HG03066 (cell line): ENCODE results near the gene JAKMIP2.
"Not testable (repeated sequence)": the region's sequence is repeated elsewhere in the genome, so short reads cannot be mapped to it uniquely, and the experiment has no call there.

ENCODE experiments used
- ATAC-seq: cut with Tn5 transposase; IDR thresholded peaks from one replicate; pipeline ENCODE4 v1.9.1; 2021; ENCODE audit warnings: low read depth; ENCODE audit not compliant: unreplicated experiment

The JAKMIP2 gene

DNA sequence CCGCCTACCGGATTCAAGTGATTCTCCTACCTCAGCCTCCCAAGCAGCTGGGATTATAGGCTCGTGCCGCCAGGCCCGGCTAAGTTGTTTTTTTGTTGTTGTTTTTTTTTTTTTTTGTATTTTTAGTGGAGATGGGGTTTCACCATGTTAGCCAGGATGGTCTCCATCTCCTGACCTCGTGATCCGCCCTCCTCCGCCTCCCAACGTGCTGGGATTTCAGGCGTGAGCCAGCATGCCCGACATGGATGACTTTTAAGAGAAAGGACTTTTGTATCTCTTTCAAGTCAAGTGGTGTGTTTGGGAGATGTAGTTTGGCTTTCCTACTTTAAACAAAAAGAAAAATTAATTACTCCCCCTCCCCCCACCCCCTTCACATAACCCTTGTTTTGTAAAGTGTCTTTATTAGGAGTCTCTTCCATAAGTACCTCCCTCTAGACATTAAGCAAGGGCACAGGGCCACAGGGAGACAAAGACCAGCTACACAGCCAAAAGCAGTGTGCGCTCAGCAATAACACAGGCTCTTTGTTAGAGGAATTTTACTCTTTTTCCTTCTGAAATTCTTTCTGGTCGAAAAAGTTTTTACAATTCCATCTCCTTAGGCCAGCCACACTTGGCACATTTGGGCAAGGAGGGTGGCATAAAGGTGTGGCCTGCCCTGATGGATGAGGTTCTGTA, 31.2 kb downstream of the JAKMIP2 start:
- no peak for ATAC-seq

DNA sequence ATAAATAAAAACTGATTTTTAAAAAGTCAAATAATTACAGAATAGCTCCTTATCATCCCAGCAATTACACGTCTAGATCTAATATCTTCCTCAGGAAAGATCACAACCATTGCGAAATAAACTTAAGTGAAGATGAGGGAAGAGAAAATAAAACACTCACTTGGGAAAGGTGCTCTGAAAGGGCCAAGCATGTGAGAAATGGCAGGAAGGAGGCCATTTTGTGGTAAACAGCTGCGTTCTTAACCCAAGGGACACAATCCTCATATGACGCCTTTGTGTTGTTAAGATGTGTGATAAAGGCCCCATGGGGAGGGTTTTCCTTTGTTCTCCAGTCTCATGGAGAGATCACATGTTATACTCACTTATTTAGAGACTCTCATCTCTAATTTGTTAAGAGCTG, 32.5 kb downstream of the JAKMIP2 start:
- ATAC-seq = no peak

DNA sequence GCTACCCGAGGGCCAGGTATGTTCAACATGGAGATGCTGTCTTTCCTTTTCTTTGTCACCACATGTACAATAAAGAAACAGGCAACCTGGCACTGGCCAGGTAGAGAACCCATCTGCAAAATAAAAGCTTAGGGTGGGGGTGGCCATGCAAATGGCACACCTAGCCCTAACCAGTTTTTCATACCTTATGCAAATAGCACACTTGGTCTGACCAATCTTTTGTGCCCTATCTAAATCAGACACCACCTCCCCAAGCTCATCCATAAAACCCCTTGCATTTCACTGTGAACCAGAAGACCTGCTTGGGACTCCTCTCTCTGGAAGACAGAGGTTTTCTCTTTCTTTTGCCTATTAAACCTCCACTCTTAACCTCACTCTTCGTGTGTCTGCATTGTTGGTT, 33.9 kb downstream of the JAKMIP2 start:
- ATAC-seq = no peak

DNA sequence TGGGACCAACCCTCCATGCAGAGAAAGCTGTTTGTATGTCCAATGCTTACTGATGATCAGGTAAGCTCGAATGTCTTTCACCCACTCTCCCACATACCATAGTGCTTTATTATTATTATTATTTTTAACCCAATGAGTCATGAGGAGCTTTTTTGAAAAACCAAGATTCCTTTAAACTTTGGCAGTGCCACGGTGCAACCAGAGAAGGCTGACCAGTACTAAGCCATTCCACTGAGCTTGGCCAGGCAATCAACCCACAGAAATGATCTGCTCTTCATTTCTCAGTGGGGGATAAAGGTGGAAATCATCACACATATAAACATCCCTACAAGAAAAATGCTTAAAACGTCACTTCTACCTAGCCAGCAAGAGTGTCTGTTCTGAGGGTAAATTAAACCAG, 35.5 kb downstream of the JAKMIP2 start:
- no peak for ATAC-seq

GRCh38 chr5:147743678-147744374, 38.7 kb downstream of the JAKMIP2 start:
- ATAC-seq = no peak

DNA sequence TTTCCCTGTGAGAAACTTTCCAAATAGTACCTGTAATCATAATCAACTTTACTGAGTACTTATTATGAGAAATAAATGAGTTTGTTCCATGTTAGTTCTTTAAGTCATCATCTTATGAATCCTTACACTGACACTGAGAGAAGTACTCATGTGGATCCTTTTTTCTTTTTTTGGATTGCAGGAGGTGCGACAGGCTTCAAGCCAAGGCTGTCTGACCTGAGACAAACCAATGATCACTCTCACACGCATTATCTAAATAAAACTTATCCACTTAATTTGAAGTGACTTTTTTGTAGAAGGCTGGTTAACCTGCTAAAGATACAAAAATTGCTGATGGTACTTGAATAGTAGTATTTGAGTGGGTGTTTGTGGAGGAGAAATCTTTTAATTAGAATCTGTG, 39.5 kb downstream of the JAKMIP2 start:
- ATAC-seq = no peak

DNA sequence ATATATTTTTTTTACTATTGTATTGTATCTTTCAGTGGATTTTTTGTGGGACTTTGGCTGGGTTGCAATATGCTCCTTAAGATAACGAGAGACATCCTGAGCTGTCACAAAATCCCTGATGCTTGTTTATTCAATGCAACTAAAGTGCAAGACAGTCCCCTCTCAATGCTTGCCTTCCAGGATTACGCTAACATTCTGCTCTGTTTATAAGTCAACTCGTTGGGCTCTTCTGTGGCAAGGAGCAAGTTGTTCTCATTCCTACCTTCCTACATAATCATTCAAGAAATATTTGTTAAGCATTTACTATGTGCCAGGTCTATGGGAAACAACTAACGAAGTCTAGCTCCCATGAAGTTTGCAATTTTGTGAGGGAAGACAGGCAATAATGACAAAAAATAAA, 40.4 kb downstream of the JAKMIP2 start:
- no peak for ATAC-seq

- no peak for ATAC-seq
Measured at GRCh38 chr5:147740864-147741263, 41.7 kb downstream of the JAKMIP2 start.

DNA sequence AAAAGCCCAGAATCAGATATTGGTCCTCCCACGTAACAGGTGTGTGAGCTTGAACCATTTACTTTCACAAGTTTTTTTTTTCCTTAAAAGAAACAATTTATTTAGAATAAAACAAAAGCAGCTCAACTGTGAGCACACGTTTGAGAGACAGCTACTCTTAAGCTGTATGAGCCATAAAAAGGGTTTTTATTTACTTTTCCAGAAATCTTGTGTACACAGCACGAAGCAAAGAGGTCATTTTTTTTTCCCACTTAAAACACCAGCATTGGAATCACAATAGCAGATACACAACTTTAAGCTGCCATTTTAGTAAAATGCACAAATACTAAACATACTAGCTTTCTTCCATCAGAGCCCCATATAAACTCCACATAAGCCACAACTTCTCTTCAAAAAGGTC, 44.6 kb downstream of the JAKMIP2 start:
- ATAC-seq = no peak

GRCh38 chr5:147735621-147736125, 46.9 kb downstream of the JAKMIP2 start:
- no peak for ATAC-seq

GRCh38 chr5:147734894-147735293, 47.6 kb downstream of the JAKMIP2 start:
- ATAC-seq = no peak

- ATAC-seq = no peak
Measured at GRCh38 chr5:147733075-147733474, 49.5 kb downstream of the JAKMIP2 start.

GRCh38 chr5:147732291-147732883, 50.1 kb downstream of the JAKMIP2 start:
- no peak for ATAC-seq

DNA sequence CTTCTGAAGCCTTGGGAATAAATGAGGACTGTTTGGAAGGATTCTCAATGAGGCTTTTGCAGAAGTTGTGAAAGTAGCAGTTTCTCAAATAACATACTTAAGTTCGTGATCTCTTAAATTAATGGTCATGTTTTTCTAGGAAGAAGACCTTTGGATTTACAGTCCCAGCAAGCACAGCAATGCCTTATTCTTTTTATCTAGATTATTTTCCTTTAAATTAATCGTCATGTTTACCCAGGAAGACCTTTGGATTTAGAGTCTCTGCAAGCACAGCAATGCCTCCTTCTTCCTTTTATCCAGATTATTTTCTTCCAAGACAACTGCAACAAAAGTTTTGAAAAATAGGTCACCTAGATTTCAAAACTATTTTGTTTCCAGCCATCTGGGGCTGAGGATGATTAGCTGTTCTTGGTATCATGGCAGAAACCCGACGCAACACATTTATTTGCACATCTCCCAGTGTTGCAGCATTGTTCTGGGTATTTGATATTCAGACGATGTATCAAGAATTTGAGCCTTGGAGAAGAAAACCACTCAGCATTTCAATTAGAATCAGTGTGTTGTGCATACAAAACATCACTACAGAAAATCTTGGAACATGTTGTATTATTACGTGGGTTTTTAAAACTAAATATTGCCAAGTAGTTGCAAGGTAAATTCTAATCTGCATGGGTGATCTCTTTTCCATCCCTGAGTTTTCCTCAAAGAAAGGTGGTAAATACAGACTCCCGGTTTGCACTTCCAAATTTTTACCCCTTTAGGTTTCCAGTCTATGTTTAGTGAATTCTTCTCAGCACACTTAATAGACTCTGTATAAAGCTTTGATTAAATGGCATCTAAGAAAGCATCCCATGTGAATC, 50.9 kb downstream of the JAKMIP2 start:
- no peak for ATAC-seq

DNA sequence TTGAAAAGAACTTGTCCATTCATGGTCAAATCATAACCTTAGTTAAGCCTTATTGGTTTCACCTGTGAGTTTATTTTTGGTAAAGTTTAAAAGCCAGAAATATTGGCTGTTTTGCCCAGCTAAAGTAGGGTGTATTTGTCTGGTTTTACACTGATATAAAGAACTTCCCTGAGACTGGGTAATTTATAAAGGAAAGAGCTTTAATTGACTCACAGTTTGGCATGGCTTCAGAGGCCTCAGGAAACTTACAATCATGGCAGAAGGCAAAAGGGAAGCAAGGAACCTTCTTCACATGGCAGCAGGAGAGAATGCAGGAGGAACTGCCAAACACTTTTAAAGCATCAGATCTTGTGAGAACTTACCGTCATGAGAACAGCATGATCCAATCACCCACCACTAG, 55.3 kb downstream of the JAKMIP2 start:
- ATAC-seq = no peak

DNA sequence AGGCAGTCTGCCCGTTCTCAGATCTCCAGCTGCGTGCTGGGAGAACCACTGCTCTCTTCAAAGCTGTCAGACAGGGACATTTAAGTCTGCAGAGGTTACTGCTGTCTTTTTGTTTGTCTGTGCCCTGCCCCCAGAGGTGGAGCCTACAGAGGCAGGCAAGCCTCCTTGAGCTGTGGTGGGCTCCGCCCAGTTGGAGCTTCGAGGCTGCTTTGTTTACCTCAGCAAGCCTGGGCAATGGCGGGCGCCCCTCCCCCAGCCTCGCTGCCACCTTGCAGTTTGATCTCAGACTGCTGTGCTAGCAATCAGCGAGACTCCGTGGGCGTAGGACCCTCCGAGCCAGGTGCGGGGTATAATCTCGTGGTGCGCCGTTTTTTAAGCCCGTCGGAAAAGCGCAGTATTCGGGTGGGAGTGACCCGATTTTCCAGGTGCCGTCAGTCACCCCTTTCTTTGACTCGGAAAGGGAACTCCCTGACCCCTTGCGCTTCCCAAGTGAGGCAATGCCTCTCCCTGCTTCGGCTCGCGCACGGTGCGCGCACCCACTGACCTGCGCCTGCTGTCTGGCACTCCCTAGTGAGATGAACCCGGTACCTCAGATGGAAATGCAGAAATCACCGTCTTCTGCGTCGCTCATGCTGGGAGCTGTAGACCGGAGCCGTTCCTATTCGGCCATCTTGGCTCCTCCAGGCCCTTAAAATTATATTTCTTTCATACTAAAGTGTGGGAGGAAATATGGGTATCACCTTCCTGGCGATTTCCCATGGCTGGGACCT, 61.2 kb downstream of the JAKMIP2 start:
- not testable (repeated sequence) for ATAC-seq

- no peak for ATAC-seq
Measured at GRCh38 chr5:147713550-147714295, 68.8 kb downstream of the JAKMIP2 start.

- no peak for ATAC-seq
Measured at GRCh38 chr5:147712598-147712997, 69.9 kb downstream of the JAKMIP2 start.

DNA sequence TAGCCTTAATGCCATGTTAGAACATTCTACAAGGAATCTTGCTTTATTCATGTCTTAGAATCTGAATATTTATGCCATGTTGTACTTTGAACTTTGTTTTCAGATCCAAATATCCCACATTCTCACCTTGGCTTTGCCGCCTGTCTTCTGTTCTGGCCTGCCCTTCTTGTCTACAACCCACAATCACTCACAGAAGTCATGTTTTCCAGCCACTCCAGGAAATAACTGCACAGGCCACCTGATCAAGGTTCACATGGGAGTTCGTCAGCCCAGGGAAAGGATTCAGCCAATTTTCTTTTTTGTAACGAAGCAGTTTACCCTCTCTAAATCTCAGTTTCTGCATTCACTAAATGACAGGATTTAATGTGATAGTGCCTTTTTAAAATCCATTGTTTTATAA, 70.5 kb downstream of the JAKMIP2 start:
- ATAC-seq = no peak
